Cardiac septum (tissue), 1 donor: ENCODE data around the gene TCF3. TPM values are rescaled to one million over a fixed set of nuclear protein-coding genes. Genes with fewer than 3 reads are reported as not detected.

ENCODE experiments used
- DNase-seq: peaks from one replicate; pipeline ENCODE4 v3.0.0-alpha.2; 2020; ENCODE audit warnings: low spot score
- intact Hi-C: fragments of 100-400 bp; cut with DNase I; formaldehyde crosslinking; loops from one replicate; pipeline ENCODE4 v1.14.0; 2022
- total RNA-seq: library from RNA; stranded (reverse); fragmentation: NEBNext Ultra II Directional; extraction: Animal tissue kit (Norgen Biotek cat#: 25700); gene quantifications from one replicate; pipeline ENCODE4 v1.2.1, GENCODE V29; 2021
- donor health status: DM: no; HTN: no; CAD: no.

The TCF3 gene
- total RNA-seq, 1 donor from 2014 or later, result 27.7 TPM

GRCh38 chr19:1616875-1617274 lies 35.5 kb downstream of the TCF3 start:
- DNase-seq, result no peak
- intact Hi-C loops, result no loop called here

GRCh38 chr19:1616396-1616795 lies 36.0 kb downstream of the TCF3 start:
- intact Hi-C loops, result no loop called here
- no peak for DNase-seq

- intact Hi-C loops, result no loop called here
- DNase-seq, result no peak
These were observed 37.2 kb downstream of the TCF3 start for GRCh38 chr19:1615156-1615765.

DNA sequence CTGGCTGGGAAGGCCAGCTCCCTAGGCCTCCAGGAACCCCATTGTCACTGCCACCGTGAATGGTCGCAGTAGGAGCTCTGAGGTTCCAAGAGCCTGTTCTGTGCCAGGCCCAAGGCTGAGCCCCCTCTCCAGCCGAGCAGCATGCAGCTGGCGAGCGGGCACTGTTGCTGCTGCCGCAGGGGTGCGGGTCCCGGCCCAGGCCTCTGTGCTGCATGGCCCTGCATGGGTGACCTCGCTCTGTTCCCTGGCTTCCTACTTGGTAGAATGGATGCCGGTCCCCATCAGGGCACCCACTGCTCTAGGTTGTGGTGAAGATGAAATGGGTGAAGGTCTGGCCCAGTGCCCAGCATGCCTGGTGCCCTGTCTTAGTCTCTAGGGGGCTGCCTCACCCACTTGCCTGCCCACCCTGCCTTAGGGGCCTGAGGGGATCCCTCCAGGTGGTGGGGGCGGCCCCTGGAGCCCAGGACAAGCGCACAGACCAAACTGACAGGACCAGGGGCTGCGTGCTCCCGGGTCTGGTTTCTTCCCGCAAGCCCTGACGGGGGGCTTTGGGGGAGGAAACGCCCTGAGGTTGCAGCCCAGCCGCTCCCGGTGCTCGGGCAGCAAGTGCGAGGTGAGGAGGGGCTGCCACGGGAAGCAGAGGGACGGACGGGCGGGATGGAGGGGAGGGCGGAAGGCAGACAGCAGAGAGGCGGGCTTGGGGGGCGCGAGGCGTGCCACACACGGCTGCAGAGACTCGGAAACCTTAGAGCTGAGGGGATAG lies 38.4 kb downstream of the TCF3 start:
- intact Hi-C loops, result no loop called here
- DNase-seq, result no peak

DNA sequence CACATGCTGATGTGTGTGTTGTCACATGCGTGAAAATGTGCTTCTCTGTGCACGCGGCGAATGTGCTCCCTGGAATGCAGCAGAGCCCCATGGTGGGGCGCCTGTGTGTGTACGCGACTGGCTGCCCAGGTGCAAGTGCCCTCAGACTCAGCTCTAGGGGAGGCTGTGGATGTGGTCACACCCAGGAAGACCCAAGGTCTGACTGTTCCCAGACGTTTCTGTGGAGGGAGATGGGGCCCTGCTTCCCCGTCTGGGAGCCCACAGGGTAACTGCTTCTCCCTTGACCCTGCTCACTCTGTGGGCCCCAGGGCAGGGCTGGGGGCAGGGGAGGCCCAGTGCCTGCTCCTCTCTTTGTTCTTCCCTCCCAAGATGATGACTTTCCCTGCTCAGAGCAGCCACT lies 39.3 kb downstream of the TCF3 start:
- DNase-seq, result no peak

GRCh38 chr19:1612114-1613086 lies 40.0 kb downstream of the TCF3 start:
- no peak for DNase-seq
- intact Hi-C loops, result no loop called here

More for the DNA sequence above, 39.3 kb downstream of the TCF3 start:
- intact Hi-C loops, result no loop called here

DNA sequence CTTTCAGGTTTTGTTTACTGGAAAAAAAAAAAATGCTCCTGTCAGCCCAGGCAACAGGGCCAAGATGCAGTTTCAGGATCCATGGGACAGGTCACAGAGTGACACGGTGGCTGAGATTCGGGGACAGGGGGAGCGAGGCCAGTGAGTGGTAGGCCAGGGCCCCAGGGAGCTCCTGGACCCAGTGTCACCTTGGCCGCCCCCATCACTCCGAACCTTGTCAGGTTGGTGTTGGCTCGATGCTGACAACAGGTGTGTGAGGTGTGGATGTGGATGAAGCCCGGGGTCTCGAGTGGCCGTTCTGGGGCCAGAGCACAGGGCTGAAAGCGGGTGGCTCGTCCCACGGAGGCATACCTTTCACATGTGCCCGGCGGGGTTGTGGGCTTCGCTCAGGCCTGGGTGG lies 41.1 kb downstream of the TCF3 start:
- DNase-seq, result no peak
- intact Hi-C loops, result no loop called here

GRCh38 chr19:1610579-1610978 lies 41.8 kb downstream of the TCF3 start:
- no peak for DNase-seq
- intact Hi-C loops, result no loop called here

DNA sequence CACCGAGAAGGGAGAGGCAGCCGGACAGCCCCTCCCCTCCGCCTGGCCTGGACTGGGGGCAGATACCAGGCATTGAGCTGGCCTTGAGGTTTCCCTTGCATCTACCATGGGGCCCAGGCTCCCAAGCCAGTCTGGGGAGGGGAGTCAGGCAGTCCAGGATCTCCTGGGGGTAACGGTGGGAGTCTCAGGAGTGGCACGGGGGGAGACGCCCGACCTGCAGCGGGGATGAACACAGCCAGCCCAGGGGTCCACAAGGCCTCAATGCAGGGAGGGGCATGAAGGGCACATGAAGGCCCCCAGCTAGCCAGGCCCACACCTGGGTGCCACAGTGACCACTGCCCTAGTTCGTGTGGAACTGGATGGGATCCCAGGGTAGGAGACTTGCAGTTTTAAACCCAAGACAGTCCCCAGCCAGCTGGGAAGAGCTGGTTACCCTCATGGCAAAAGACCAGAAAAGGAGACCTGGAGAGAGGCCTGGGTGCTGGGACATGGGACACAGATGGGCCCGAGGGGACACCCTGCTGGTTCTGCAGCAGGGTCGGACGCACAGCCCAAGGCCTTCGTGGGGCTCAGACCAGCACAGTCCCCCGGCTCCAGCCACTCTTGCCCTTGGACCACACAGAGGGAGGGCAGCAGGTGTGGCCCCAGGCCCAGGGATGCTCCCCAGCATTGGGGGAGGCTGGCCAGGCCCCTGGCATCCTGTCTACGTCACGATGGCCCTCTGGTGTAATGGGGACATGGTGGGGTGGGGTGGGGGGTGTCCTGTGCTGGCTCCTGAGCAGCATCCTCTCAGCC lies 42.5 kb downstream of the TCF3 start:
- DNase-seq, result no peak
- intact Hi-C loops, result loop anchor here (5.0 kb wide), 2 partner anchors 62 to 157 kb away; no protein-coding TSS in a partner anchor

GRCh38 chr19:1609103-1609396 lies 43.4 kb downstream of the TCF3 start:
- DNase-seq, result no peak
- intact Hi-C loops, result loop anchor here (5.0 kb wide), 2 partner anchors 63 to 158 kb away; no protein-coding TSS in a partner anchor

DNA sequence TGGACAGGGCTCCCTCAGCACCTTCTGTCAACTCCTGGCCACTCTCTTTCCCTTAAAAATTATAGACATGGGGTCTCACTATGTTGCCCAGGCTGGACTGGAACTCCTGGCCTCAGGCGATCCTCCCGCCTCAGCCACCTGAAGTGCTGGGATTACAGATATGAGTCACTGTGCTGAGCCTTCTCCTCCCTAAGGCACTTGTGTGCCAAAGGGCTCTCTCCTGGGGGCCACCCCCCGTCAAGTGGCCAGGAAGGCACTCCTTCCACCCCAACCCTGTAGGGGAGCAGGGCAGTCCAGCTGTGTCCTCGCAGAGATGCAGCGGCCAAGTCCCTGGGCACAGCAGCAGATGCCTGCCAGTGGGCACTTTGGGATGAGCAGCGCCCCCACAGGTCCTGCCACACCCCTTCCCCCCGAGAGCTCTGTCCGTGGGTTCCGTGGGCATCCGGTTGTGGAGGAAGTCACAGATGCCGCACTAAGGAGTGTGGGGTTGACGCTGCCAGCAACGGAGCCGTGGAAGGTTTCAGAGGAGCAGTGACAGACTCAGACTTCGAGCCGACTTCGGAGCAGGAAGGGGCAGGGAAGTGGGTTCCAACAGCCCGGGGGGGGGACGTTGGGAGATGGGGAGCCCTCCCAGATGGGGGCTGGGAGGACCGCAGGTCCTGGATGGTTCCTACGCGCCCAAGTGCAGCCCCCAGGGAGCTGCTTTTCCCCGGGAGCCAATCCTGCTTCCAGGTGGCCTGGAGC lies 43.9 kb downstream of the TCF3 start:
- intact Hi-C loops, result loop anchor here (5.0 kb wide), 2 partner anchors 64 to 159 kb away; no protein-coding TSS in a partner anchor
- DNase-seq, result no peak

DNA sequence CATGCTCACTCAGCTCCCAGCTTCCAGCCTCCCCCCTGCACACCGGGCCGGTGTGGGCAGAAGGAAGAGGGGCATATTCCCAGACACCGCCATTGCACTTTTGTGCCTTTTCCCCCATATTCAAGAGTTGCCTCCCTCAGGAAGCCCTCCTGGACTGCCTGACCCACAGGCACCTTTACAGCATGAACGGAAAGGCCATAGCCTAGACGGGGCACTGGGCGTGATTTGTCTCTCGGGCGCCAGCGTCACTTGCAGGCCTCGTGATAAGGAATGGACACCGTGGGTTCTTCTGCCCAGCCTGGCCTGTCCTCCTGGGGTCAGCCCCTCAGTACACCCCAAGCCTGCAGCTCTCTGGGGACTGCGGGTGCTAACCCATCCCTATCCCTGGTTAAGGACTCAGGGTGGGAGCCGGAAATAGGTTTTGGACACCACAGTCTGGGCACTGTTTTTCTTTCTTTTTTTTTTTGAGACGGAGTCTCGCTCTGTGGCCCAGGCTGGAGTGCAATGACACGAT lies 46.2 kb downstream of the TCF3 start:
- DNase-seq, result no peak
- intact Hi-C loops, result loop anchor here (5.0 kb wide), 2 partner anchors 66 to 161 kb away; no protein-coding TSS in a partner anchor

DNA sequence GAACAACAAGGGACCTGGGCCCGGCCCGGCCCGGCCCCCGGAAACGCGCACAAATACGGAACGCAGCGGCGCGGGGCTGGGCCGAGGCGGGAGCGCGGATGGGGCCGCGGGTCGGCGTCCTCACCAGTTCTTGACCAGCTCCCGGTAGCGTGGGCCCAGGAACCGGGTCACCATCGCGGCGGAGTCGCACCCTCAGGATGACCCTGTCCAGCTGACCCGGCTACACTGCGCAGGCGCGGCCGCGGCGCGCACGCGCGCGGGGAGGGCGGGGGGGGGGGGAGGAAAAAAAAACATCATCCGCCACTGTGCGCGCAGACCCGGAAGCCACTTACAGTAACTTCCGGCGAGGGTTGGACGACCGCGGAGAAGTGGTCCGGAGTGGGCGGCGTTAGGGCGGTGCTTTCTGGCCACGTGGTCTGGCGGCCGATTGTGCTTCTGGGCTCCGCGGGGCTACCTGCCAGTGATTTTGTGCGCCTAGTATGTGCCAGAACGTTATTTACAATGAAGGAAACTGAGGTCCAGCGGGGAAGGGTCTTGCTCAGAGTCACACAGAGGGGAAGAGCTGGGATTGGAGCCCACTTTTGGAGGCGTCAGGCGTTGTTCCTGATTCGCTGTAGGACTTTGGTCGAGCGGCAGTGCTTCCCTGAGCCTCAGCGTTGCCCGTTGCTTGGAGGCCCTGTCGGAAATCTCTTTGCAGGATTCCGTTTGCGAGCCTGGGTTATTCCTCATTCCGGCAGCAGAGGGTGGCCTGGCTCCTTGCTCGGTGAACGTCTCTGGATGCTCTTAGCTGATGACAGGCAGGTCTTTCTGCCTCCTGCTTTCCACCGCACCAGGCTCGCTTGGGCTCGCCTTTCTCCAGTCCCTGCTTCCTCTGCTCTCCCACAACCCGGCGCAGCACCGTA lies 46.9 kb downstream of the TCF3 start, which contains the start of gene UQCR11:
UQCR11 (minus strand) TSS at position 227 of the 902 bp plus-strand sequence; CDS start at position 174, 53 bp downstream.
- intact Hi-C loops, result loop anchor here (1.0 to 5.0 kb wide), 4 partner anchors 13 to 162 kb away; partner anchors contain the start of gene MBD3
- DNase-seq, result peak; percentile 98

- intact Hi-C loops, result no loop called here
- DNase-seq, result no peak
These were observed 50.2 kb downstream of the TCF3 start for GRCh38 chr19:1602091-1602707.

DNA sequence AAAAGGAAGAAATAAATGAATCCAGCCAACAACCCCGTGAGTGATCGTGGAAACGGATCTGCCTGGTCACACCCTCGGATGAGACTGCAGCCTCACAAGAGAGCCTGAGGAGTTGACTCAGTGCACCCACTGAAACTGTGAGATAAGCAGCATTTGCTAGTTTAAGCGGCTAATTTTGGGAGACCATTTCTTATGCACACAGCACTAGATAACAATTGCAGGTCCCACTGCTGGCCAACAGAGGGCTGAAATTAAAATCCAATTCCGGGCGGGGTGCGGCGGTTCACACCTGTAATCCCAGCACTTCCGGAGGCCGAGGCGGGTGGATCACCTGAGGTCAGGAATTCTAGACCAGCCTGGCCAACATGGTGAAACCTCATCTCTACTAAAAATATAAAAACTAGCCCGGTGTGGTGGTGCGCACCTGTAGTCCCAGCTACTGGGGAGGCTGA lies 50.8 kb downstream of the TCF3 start:
- intact Hi-C loops, result no loop called here
- no peak for DNase-seq

GRCh38 chr19:1599460-1599846 lies 53.0 kb downstream of the TCF3 start:
- no peak for DNase-seq
- intact Hi-C loops, result no loop called here
